ENCODE results near the gene OR2T4. TPM values are rescaled to one million over a fixed set of nuclear protein-coding genes. Genes with fewer than 3 reads are reported as not detected.

OR2T4 gene
- total RNA-seq, 1 experiment from 2014 or later: not detected

GRCh38 chr1:248375446-248375845, 14.0 kb downstream of the OR2T4 start, which contains the start of gene OR2T6:
TSS of gene OR2T6 (plus strand) at chr1:248375746. CDS start at chr1:248387609, 11,863 bp downstream.
- no peaks in the 10 kb centered on the region for H3K4me1 ChIP-seq
- no TSS peak for BruUV-seq (replicated peaks)
- Mint-ChIP-seq H3K27ac (ENCODE audit: unreplicated experiment) (no peak within 1 kb of the TSS), H3K4me3 (ENCODE audit: unreplicated experiment) (no peak within 1 kb of the TSS), H3K27me3 (ENCODE audit: insufficient read depth, unreplicated experiment) (no peaks in the 10 kb centered on the region), H3K4me1 (ENCODE audit: low read depth, unreplicated experiment) (no peaks in the 10 kb centered on the region), H3K9me3 (ENCODE audit: unreplicated experiment) (peaks cover 14% of the 10 kb centered on the region), H3K36me3 (ENCODE audit: insufficient read depth, unreplicated experiment) (no peaks in the 10 kb centered on the region)
- TF ChIP-seq CTCF (IDR thresholded peaks at IDR 0.05; ENCODE audit: insufficient read depth in 1 of 2, low read depth in 1 of 2, low read length in 1 of 2, severe bottlenecking in 1 of 2, unreplicated experiment in 1 of 2): no peak
- intact Hi-C loops (cut with micrococcal nuclease; ENCODE audit: unreplicated experiment): no loop called here
- DNase-seq: no peak
- H3K27me3 ChIP-seq (replicated peaks; ENCODE audit: control insufficient read depth, insufficient read depth, low read length): no peaks in the 10 kb centered on the region
- POLR2A ChIA-PET: no interaction called here
- CTCF ChIA-PET: no interaction called here
- no peaks in the 10 kb centered on the region for H3K9me3 ChIP-seq
- no peak within 1 kb of the TSS for H3K4me3 ChIP-seq (ENCODE audit: low read depth, low read length)
- no peaks in the 10 kb centered on the region for H3K36me3 ChIP-seq (ENCODE audit: control insufficient read depth, insufficient read depth, low read length)

- TF ChIP-seq CTCF (IDR thresholded peaks at IDR 0.05; ENCODE audit: insufficient read depth in 1 of 2, low read depth in 1 of 2, low read length in 1 of 2, severe bottlenecking in 1 of 2, unreplicated experiment in 1 of 2): no peak
- Histone ChIP-seq H3K4me3 (ENCODE audit: low read depth, low read length) (no peak overlapping the region), H3K9me3 (no peaks in the 10 kb centered on the region), H3K27me3 (replicated peaks; ENCODE audit: control insufficient read depth, insufficient read depth, low read length) (no peaks in the 10 kb centered on the region), H3K36me3 (ENCODE audit: control insufficient read depth, insufficient read depth, low read length) (no peaks in the 10 kb centered on the region), H3K4me1 (no peaks in the 10 kb centered on the region)
- Mint-ChIP-seq H3K4me1 (ENCODE audit: low read depth, unreplicated experiment) (no peaks in the 10 kb centered on the region), H3K4me3 (ENCODE audit: unreplicated experiment) (no peak overlapping the region), H3K27me3 (ENCODE audit: insufficient read depth, unreplicated experiment) (no peaks in the 10 kb centered on the region), H3K9me3 (ENCODE audit: unreplicated experiment) (peaks cover 8% of the 10 kb centered on the region), H3K36me3 (ENCODE audit: insufficient read depth, unreplicated experiment) (no peaks in the 10 kb centered on the region), H3K27ac (ENCODE audit: unreplicated experiment) (no peak overlapping the region)
- intact Hi-C loops (cut with micrococcal nuclease; ENCODE audit: unreplicated experiment): no loop called here
- ChIA-PET POLR2A (no interaction called here), CTCF (no interaction called here)
- no TSS peak for BruUV-seq (replicated peaks)
- DNase-seq: no peak
Measured at GRCh38 chr1:248376916-248377315, 15.5 kb downstream of the OR2T4 start.

GRCh38 chr1:248380854-248381253, 19.4 kb downstream of the OR2T4 start:
- intact Hi-C loops (cut with micrococcal nuclease; ENCODE audit: unreplicated experiment): no loop called here
- Mint-ChIP-seq H3K27ac (ENCODE audit: unreplicated experiment) (no peak overlapping the region), H3K4me1 (ENCODE audit: low read depth, unreplicated experiment) (no peaks in the 10 kb centered on the region), H3K4me3 (ENCODE audit: unreplicated experiment) (no peak overlapping the region), H3K27me3 (ENCODE audit: insufficient read depth, unreplicated experiment) (peaks cover 3% of the 10 kb centered on the region), H3K36me3 (ENCODE audit: insufficient read depth, unreplicated experiment) (no peaks in the 10 kb centered on the region), H3K9me3 (ENCODE audit: unreplicated experiment) (no peaks in the 10 kb centered on the region)
- DNase-seq: no peak
- H3K4me1 ChIP-seq: no peaks in the 10 kb centered on the region
- ChIA-PET CTCF (no interaction called here), POLR2A (no interaction called here)
- no peaks in the 10 kb centered on the region for H3K9me3 ChIP-seq
- no peaks in the 10 kb centered on the region for H3K36me3 ChIP-seq (ENCODE audit: control insufficient read depth, insufficient read depth, low read length)
- no peak overlapping the region for H3K4me3 ChIP-seq (ENCODE audit: low read depth, low read length)
- no TSS peak for BruUV-seq (replicated peaks)
- no peak for TF ChIP-seq CTCF (IDR thresholded peaks at IDR 0.05; ENCODE audit: insufficient read depth in 1 of 2, low read depth in 1 of 2, low read length in 1 of 2, severe bottlenecking in 1 of 2, unreplicated experiment in 1 of 2)
- no peaks in the 10 kb centered on the region for H3K27me3 ChIP-seq (replicated peaks; ENCODE audit: control insufficient read depth, insufficient read depth, low read length)
